ENCODE data around the gene LONP2.

DNA sequence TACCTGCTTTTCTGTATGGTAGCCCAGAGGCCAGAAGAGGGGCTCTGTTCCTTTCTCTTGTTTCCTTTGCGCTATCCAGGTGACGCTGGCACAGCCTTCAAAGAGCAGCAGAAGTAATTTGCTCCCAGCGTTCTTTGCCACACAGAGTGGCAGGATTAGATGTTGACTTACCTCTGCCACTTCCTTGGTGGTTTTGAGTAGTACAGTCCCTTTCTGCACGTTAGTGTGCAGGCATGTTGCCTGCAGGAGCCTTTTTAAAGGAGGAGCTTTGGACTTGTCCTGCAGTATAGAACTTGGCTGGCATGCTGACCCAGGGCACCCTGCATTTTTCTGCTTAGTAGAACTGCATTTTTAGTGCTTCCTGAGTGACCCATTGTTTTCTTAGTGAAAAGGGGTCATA is 3.2 kb downstream of the LONP2 start, which contains the start of gene ABCC11:
- TF ChIP-seq POLR2A (IDR thresholded peaks at IDR 0.05) = no peak
- TF ChIP-seq, protein P1, sequence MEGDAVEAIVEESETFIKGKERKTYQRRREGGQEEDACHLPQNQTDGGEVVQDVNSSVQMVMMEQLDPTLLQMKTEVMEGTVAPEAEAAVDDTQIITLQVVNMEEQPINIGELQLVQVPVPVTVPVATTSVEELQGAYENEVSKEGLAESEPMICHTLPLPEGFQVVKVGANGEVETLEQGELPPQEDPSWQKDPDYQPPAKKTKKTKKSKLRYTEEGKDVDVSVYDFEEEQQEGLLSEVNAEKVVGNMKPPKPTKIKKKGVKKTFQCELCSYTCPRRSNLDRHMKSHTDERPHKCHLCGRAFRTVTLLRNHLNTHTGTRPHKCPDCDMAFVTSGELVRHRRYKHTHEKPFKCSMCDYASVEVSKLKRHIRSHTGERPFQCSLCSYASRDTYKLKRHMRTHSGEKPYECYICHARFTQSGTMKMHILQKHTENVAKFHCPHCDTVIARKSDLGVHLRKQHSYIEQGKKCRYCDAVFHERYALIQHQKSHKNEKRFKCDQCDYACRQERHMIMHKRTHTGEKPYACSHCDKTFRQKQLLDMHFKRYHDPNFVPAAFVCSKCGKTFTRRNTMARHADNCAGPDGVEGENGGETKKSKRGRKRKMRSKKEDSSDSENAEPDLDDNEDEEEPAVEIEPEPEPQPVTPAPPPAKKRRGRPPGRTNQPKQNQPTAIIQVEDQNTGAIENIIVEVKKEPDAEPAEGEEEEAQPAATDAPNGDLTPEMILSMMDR (IDR thresholded peaks at IDR 0.05) = no peak
